Head of caudate nucleus (tissue), 42 donors: Measurements from ENCODE around the gene AP5B1.

ENCODE experiments used
- DNase-seq, 42 donors: peaks; one replicate each; pipeline versions ENCODE4 v3.0.0 to v3.0.0-alpha.2; 2020 to 2021; ENCODE audit warnings: mixed read lengths in 7 of 42
- intact Hi-C: fragments of 100-400 bp; cut with DNase I; formaldehyde crosslinking; loops from one replicate; pipeline ENCODE4 v1.15.0; 2022

AP5B1 gene

GRCh38 chr11:65780770-65781151 lies at the start of gene AP5B1:
TSS of gene AP5B1 (minus strand) at chr11:65780976. CDS start at chr11:65780591, 385 bp downstream.
- peak in 40 of 42 donors; percentile 17 to 79 (median 60) for DNase-seq
- intact Hi-C loops: loop anchor here (5.0 kb wide), 1 partner anchor 37 kb away; no protein-coding TSS in a partner anchor

GRCh38 chr11:65829459-65829858 lies 48.7 kb upstream of the AP5B1 start:
- intact Hi-C loops: no loop called here
- DNase-seq: no peak

GRCh38 chr11:65826984-65827735 lies 46.4 kb upstream of the AP5B1 start:
- intact Hi-C loops: no loop called here
- peak in 1 of 42 donors; percentile 3 for DNase-seq

- intact Hi-C loops: no loop called here
- no peak for DNase-seq
These were observed 42.2 kb upstream of the AP5B1 start for GRCh38 chr11:65822776-65823528.

- intact Hi-C loops: no loop called here
- DNase-seq: peak in 1 of 42 donors; percentile 16
These were observed 40.3 kb upstream of the AP5B1 start for GRCh38 chr11:65821107-65821506.

GRCh38 chr11:65817835-65818680 lies 37.3 kb upstream of the AP5B1 start:
- DNase-seq: peak; percentile 87 to 99 (median 95)
- intact Hi-C loops: loop anchor here (5.0 to 10.0 kb wide), 3 partner anchors 36 to 193 kb away; partner anchors contain the start of genes AP5B1 and KAT5

GRCh38 chr11:65817312-65817834 lies 36.6 kb upstream of the AP5B1 start:
- no peak for DNase-seq
- intact Hi-C loops: loop anchor here (5.0 to 10.0 kb wide), 3 partner anchors 35 to 193 kb away; partner anchors contain the start of genes AP5B1 and KAT5

- intact Hi-C loops: loop anchor here (5.0 to 10.0 kb wide), 3 partner anchors 34 to 192 kb away; partner anchors contain the start of genes AP5B1 and KAT5
- DNase-seq: no peak
These were observed 35.9 kb upstream of the AP5B1 start for GRCh38 chr11:65816696-65817095.

GRCh38 chr11:65814986-65815565 lies 34.3 kb upstream of the AP5B1 start:
- intact Hi-C loops: loop anchor here (5.0 to 10.0 kb wide), 3 partner anchors 33 to 190 kb away; partner anchors contain the start of genes AP5B1 and KAT5
- no peak for DNase-seq

GRCh38 chr11:65814131-65814985 lies 33.6 kb upstream of the AP5B1 start:
- intact Hi-C loops: loop anchor here (10.0 kb wide), 1 partner anchor 190 kb away; no protein-coding TSS in a partner anchor
- DNase-seq: peak in 14 of 42 donors; percentile 6 to 58 (median 31)

GRCh38 chr11:65811764-65812475 lies 31.1 kb upstream of the AP5B1 start:
- intact Hi-C loops: loop anchor here (10.0 kb wide), 1 partner anchor 187 kb away; no protein-coding TSS in a partner anchor
- DNase-seq: no peak

- peak in 1 of 42 donors; percentile 9 for DNase-seq
- intact Hi-C loops: loop anchor here (10.0 kb wide), 1 partner anchor 185 kb away; no protein-coding TSS in a partner anchor
These were observed 29.5 kb upstream of the AP5B1 start for GRCh38 chr11:65810046-65810868.

- intact Hi-C loops: no loop called here
- DNase-seq: no peak
These were observed 28.7 kb upstream of the AP5B1 start for GRCh38 chr11:65809496-65809895.

- intact Hi-C loops: no loop called here
- DNase-seq: no peak
These were observed 28.1 kb upstream of the AP5B1 start for GRCh38 chr11:65808744-65809341.

- no peak for DNase-seq
- intact Hi-C loops: no loop called here
These were observed 26.2 kb upstream of the AP5B1 start for GRCh38 chr11:65806979-65807378.
